Esophagus muscularis mucosa (tissue), 4 donors: Measurements from ENCODE around the gene CAMK1. TPM values are rescaled to one million over a fixed set of nuclear protein-coding genes. Genes with fewer than 3 reads are reported as not detected.

Experiments used
- DNase-seq: peaks from one replicate; pipeline ENCODE4 v3.0.0-alpha.2; 2017; ENCODE audit errors: extremely low spot score
- H3K27ac ChIP-seq, 4 donors: fragments of 200-600 bp; sonication (generic); replicated peaks in 1 of 4; 1 replicate in 3 of 4; 2 replicates in 1 of 4; pipeline ENCODE4 v1.5.1; 2016 to 2019; ENCODE audit warnings: mild to moderate bottlenecking in 1 of 4
- H3K27me3 ChIP-seq, 4 donors: fragments of 200-600 bp; sonication (generic); one replicate each; pipeline versions ENCODE4 v1.5.1 to v1.6.0; 2016 to 2019
- H3K36me3 ChIP-seq, 4 donors: fragments of 200-600 bp; sonication (generic); one replicate each; pipeline ENCODE4 v1.5.1; 2016 to 2019
- H3K4me1 ChIP-seq, 4 donors: fragments of 200-600 bp; sonication (generic); one replicate each; pipeline ENCODE4 v1.5.1; 2016 to 2019
- H3K4me3 ChIP-seq, 4 donors: fragments of 200-600 bp; sonication (generic); 1 replicate in 2 of 4; 2 replicates in 2 of 4; pipeline ENCODE4 v1.5.1; 2016 to 2019; ENCODE audit warnings: mild to moderate bottlenecking in 4 of 4, moderate library complexity in 1 of 4
- H3K9me3 ChIP-seq, 4 donors: fragments of 200-600 bp; sonication (generic); 1 replicate in 3 of 4; 2 replicates in 1 of 4; pipeline ENCODE4 v1.5.1; 2016 to 2019
- CTCF ChIP-seq, 3 experiments: fragments of 200-600 bp in 2 of 3; fragments of 450-650 bp in 1 of 3; sonication (generic) in 2 of 3; IDR thresholded peaks; one replicate each; pipeline ENCODE4 v1.5.1; 2017 to 2019; ENCODE audit warnings: antibody characterized with exemption in 3 of 3, mild to moderate bottlenecking in 2 of 3, moderate library complexity in 1 of 3
- EP300 ChIP-seq: sonication (generic); formaldehyde crosslinking; IDR thresholded peaks from one replicate; pipeline ENCODE4 v1.6.1; 2017; ENCODE audit warnings: antibody characterized with exemption
- POLR2A ChIP-seq: fragments of 450-650 bp; IDR thresholded peaks from one replicate; pipeline ENCODE4 v1.6.1; 2017; ENCODE audit warnings: antibody characterized with exemption, moderate library complexity, mild to moderate bottlenecking, low read depth
- POLR2AphosphoS5 ChIP-seq, 2 donors: sonication (generic); formaldehyde crosslinking; IDR thresholded peaks; one replicate each; pipeline ENCODE4 v1.6.1; 2017; ENCODE audit warnings: antibody characterized with exemption in 2 of 2
- WGBS: methylation state at CpG from one replicate; pipeline ENCODE4 v1.1.5; 2018; 5-methylcytosine and 5-hydroxymethylcytosine counted together
- intact Hi-C: fragments of 100-400 bp; cut with DNase I; formaldehyde crosslinking; loops from one replicate; pipeline ENCODE4 v1.15.1; 2023
- total RNA-seq, 4 donors: library from RNA; depleted of rRNA; stranded (reverse); fragments of >200 nt; gene quantifications; one replicate each; pipeline versions ENCODE4 v1.1.0 to v1.2.1, GENCODE V29; 2016

CAMK1 gene
- total RNA-seq, 4 donors from 2014 or later: 53.6 to 78.9 (median 70.2) TPM

- Histone ChIP-seq H3K27ac (peak within 1 kb of the TSS; percentile 83 to 92 (median 90)), H3K9me3 (no peaks in the 10 kb centered on the region), H3K36me3 (peaks cover 22 to 74% (median 57%) of the 10 kb centered on the region in 4 donors), H3K27me3 (no peaks in the 10 kb centered on the region), H3K4me3 (peak within 1 kb of the TSS; percentile 58 to 76 (median 69)), H3K4me1 (peaks cover 21 to 47% (median 38%) of the 10 kb centered on the region in 4 donors)
- TF ChIP-seq CTCF (IDR thresholded peaks at IDR 0.05) (no peak), POLR2AphosphoS5 (IDR thresholded peaks at IDR 0.05) (peak; percentile 88 to 89)
- WGBS: 0% methylated on average over 43 of the region's 60 CpGs
- peak; percentile 99 for DNase-seq
- intact Hi-C loops: loop anchor here (2.0 to 5.0 kb wide), 2 partner anchors 17 to 42 kb away; partner anchors contain the start of genes ARPC4 and TADA3
These were observed 19.8 kb downstream of the CAMK1 start, which contains the start of gene OGG1 for GRCh38 chr3:9749645-9750555. TSS of gene OGG1 (plus strand) at chr3:9749952. CDS start at chr3:9750287, 335 bp downstream.

GRCh38 chr3:9749296-9749644 is 20.5 kb downstream of the CAMK1 start:
- intact Hi-C loops: loop anchor here (2.0 kb wide), 1 partner anchor 16 kb away; no protein-coding TSS in a partner anchor
- 4% methylated on average over 17 of the region's 19 CpGs for WGBS
- no peaks in the 10 kb centered on the region for H3K9me3 ChIP-seq
- H3K4me1 ChIP-seq: peaks cover 15 to 40% (median 32%) of the 10 kb centered on the region in 4 donors
- peak overlapping the region; percentile 83 to 92 (median 90) for H3K27ac ChIP-seq
- H3K27me3 ChIP-seq: no peaks in the 10 kb centered on the region
- TF ChIP-seq EP300 (no peak), CTCF (IDR thresholded peaks at IDR 0.05) (no peak), POLR2A (no peak), POLR2AphosphoS5 (IDR thresholded peaks at IDR 0.05) (no peak)
- no peak for DNase-seq
- H3K36me3 ChIP-seq: peaks cover 28 to 74% (median 60%) of the 10 kb centered on the region in 4 donors
- H3K4me3 ChIP-seq: peak overlapping the region; percentile 58 to 76 (median 69)

- Histone ChIP-seq H3K4me3 (no peak overlapping the region), H3K27me3 (no peaks in the 10 kb centered on the region), H3K27ac (peak overlapping the region in 1 of 4 donors; percentile 91), H3K36me3 (peaks cover 40 to 74% (median 67%) of the 10 kb centered on the region in 4 donors), H3K4me1 (peaks cover 15 to 34% (median 30%) of the 10 kb centered on the region in 4 donors), H3K9me3 (no peaks in the 10 kb centered on the region)
- no peak for DNase-seq
- 91% methylated on average over 2 of the region's 2 CpGs for WGBS
- TF ChIP-seq POLR2A (no peak), EP300 (no peak), POLR2AphosphoS5 (IDR thresholded peaks at IDR 0.05) (no peak), CTCF (IDR thresholded peaks at IDR 0.05) (no peak)
- intact Hi-C loops: loop anchor here (2.0 kb wide), 1 partner anchor 15 kb away; no protein-coding TSS in a partner anchor
These were observed 21.7 kb downstream of the CAMK1 start for GRCh38 chr3:9748031-9748430.

- WGBS: 93% methylated on average over 7 of the region's 8 CpGs
- H3K9me3 ChIP-seq: no peaks in the 10 kb centered on the region
- H3K27ac ChIP-seq: no peak overlapping the region
- H3K36me3 ChIP-seq: peaks cover 48 to 74% (median 68%) of the 10 kb centered on the region in 4 donors
- intact Hi-C loops: no loop called here
- H3K27me3 ChIP-seq: no peaks in the 10 kb centered on the region
- no peak overlapping the region for H3K4me3 ChIP-seq
- DNase-seq: no peak
- TF ChIP-seq POLR2A: no peak
- no peak for TF ChIP-seq POLR2AphosphoS5 (IDR thresholded peaks at IDR 0.05)
- no peak for TF ChIP-seq EP300
- TF ChIP-seq CTCF (IDR thresholded peaks at IDR 0.05): no peak
- peaks cover 15 to 34% (median 30%) of the 10 kb centered on the region in 4 donors for H3K4me1 ChIP-seq
These were observed 22.5 kb downstream of the CAMK1 start for GRCh38 chr3:9747267-9747666.
